Measurements from ENCODE around the gene MREG.

DNA sequence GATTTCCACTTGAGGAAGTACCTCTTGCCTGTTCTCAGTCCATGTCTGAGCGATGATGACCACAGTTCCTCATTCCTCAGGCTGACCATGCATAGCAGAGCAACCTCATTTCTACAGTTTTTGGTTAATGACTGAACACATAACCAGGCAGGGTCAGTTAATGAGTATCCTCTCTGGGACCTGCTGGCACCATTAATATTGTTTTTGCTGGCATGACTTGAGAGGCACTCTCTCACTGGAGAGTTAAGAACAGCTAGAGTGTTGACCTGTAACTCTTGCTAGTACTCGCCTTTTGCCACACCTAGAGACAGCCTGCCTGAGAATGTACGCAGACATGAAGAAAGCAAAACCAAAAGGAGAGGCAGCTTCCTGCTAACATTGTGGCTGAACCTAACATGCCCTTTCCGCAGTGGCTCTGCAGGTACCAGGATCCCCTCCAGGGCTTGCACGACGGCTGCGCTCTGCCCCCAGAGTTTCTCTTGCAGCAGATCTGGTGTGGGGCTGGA is 44.4 kb upstream of the MREG start:
- TF ChIP-seq CTCF (IDR thresholded peaks at IDR 0.05; ENCODE audit: low read depth, low read length, poor library complexity, severe bottlenecking), result no peak
- no peak for TF ChIP-seq EZH2phosphoT487 (IDR thresholded peaks at IDR 0.05; ENCODE audit: borderline replicate concordance, low read length)
